NT2/D1 (cell line): ENCODE results near the gene ADAMTSL2.

Source experiments
- SUZ12 ChIP-seq: IDR thresholded peaks from 2 replicates; pipeline ENCODE4 v1.6.1; 2011; ENCODE audit not compliant: insufficient read length, insufficient read depth; ENCODE audit errors: extremely low read depth
- YY1 ChIP-seq: IDR thresholded peaks from 2 replicates; pipeline ENCODE4 v1.6.1; 2011; ENCODE audit not compliant: insufficient read length, insufficient read depth
- ZNF274 ChIP-seq: IDR thresholded peaks from 2 replicates; pipeline ENCODE4 v1.6.1; 2011; ENCODE audit warnings: mild to moderate bottlenecking, low read depth, low read length

DNA sequence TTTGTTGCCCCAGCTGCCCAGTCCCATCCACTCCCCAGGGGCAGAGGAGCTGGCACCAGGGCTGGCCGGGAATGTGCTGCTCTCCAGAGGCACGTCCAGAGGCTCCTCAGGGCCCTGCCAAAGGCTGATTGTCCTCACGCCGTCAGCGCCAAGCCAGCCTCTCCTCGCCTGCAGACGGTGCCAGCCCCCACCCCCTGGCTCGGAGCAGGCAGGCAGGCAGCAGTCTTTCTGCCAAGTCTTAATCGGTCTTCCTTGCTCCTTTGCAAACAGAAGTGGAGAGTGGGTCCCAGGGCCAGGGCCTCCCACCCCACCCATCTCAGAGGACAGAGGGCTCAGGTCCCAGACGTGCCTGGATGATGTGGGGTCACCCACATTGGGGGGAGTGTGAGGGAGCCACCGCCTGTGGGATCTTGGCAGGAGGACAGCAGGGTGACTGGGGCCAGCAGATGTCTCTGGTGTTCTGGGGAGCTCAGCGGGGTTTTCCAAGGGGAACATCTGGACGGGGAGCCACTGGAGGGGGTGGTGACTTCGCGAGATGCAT, 38.4 kb downstream of the ADAMTSL2 start:
- TF ChIP-seq YY1 (no peak), SUZ12 (no peak), ZNF274 (no peak)
